Measurements from ENCODE around the gene SCLT1. TPM values are rescaled to one million over a fixed set of nuclear protein-coding genes. Genes with fewer than 3 reads are reported as not detected.

Gene SCLT1
- polyA plus RNA-seq, 1 of the 3 experiments (the other 2 are of a cell fraction) = 2.2 TPM

DNA sequence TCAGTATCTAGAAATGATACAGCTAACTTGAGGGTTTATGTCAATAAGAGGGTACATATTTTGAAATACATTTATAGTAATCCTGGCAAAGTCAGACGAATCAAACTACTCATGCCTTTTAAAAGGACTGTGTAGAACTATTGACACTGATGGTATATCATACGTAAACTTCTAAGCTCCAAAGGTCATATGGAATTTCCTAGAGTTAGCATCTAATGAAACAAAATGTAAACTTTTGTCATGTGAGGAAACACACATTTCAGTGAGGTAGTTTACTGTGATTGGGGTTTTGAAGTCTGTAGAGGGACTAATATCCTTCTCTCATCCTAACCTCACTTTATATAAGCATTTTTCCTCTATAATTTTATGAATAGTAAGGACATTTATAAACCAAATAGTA lies 138.4 kb downstream of the SCLT1 start (continued):
- TF ChIP-seq, protein P1, sequence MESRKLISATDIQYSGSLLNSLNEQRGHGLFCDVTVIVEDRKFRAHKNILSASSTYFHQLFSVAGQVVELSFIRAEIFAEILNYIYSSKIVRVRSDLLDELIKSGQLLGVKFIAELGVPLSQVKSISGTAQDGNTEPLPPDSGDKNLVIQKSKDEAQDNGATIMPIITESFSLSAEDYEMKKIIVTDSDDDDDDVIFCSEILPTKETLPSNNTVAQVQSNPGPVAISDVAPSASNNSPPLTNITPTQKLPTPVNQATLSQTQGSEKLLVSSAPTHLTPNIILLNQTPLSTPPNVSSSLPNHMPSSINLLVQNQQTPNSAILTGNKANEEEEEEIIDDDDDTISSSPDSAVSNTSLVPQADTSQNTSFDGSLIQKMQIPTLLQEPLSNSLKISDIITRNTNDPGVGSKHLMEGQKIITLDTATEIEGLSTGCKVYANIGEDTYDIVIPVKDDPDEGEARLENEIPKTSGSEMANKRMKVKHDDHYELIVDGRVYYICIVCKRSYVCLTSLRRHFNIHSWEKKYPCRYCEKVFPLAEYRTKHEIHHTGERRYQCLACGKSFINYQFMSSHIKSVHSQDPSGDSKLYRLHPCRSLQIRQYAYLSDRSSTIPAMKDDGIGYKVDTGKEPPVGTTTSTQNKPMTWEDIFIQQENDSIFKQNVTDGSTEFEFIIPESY (IDR thresholded peaks at IDR 0.05; ENCODE audit: borderline replicate concordance, low read depth) = no peak
- TF ChIP-seq POLR2AphosphoS5 (IDR thresholded peaks at IDR 0.05; ENCODE audit: low read depth, low read length) (no peak), RAD21 (IDR thresholded peaks at IDR 0.05; ENCODE audit: low read length) (no peak), RFX5 (IDR thresholded peaks at IDR 0.05; ENCODE audit: low read length) (no peak)
- TF ChIP-seq, protein P2, sequence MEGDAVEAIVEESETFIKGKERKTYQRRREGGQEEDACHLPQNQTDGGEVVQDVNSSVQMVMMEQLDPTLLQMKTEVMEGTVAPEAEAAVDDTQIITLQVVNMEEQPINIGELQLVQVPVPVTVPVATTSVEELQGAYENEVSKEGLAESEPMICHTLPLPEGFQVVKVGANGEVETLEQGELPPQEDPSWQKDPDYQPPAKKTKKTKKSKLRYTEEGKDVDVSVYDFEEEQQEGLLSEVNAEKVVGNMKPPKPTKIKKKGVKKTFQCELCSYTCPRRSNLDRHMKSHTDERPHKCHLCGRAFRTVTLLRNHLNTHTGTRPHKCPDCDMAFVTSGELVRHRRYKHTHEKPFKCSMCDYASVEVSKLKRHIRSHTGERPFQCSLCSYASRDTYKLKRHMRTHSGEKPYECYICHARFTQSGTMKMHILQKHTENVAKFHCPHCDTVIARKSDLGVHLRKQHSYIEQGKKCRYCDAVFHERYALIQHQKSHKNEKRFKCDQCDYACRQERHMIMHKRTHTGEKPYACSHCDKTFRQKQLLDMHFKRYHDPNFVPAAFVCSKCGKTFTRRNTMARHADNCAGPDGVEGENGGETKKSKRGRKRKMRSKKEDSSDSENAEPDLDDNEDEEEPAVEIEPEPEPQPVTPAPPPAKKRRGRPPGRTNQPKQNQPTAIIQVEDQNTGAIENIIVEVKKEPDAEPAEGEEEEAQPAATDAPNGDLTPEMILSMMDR (IDR thresholded peaks at IDR 0.05) = no peak

DNA sequence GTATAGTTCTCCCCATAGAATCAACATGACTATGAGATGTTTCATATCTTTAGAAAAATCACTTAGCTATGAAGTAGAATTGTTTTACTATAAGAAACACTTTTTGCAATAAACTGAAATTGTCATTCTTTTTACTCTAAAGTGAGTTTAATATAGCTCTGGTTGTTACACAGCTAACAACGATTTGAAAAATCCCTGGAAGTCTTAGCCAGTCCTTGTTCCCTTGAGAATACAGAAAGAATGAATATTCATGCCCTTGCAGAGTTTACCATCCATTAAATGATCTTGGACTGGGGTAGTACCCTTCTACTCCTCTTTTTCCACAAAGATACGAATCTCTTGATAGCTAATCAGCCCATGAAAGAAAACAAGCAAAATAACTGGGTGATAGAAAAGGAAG lies 142.0 kb downstream of the SCLT1 start:
- no peak for DNase-seq
- H3K9me2 ChIP-seq = no peaks in the 10 kb centered on the region
- H3K4me1 ChIP-seq (ENCODE audit: control insufficient read depth in 1 of 2, insufficient read depth in 2 of 2, low read depth in 1 of 2, low read length in 1 of 2) = no peaks in the 10 kb centered on the region; a peak in 1 of 4 replicates
- CTCF ChIA-PET = interaction anchor here (0.6 kb wide), 1 partner anchor 1250 kb away, joined by 4 read pairs; no protein-coding TSS in a partner anchor
- no peak overlapping the region for H3K4me2 ChIP-seq
- H3K27ac ChIP-seq (ENCODE audit: low read depth in 2 of 2, low read length in 1 of 2) = no peak overlapping the region
- H3K4me3 ChIP-seq (ENCODE audit: low read depth in 2 of 2, low read length in 1 of 2) = no peak overlapping the region
- peaks cover 6% of the 10 kb centered on the region for H3F3A ChIP-seq (replicated peaks; ENCODE audit: insufficient read depth)
- POLR2A ChIA-PET = no interaction called here
- no peaks in the 10 kb centered on the region; the same call in 1 of the 2 replicates for H3K9me3 ChIP-seq
- no peak overlapping the region for H3K9ac ChIP-seq
- H3K27me3 ChIP-seq (ENCODE audit: insufficient read depth) = no peaks in the 10 kb centered on the region
- no peaks in the 10 kb centered on the region for H4K20me1 ChIP-seq (ENCODE audit: insufficient read depth)
- WGBS (ENCODE audit: low lambda C conversion rate) = 97% methylated on average over 2 of the region's 2 CpGs
- no peak overlapping the region for H2AFZ ChIP-seq (ENCODE audit: low read depth)
- H3K36me3 ChIP-seq (replicated peaks in 1 of 2; ENCODE audit: control insufficient read depth in 1 of 2, insufficient read depth in 2 of 2, low read length in 1 of 2) = peaks cover 3 to 28% of the 10 kb centered on the region in 2 experiments
- H3K79me2 ChIP-seq (ENCODE audit: insufficient read depth) = no peaks in the 10 kb centered on the region
- TF ChIP-seq ELF1 (IDR thresholded peaks at IDR 0.05) (no peak), SMC3 (IDR thresholded peaks at IDR 0.05; ENCODE audit: low read depth, low read length) (no peak), POLR2AphosphoS5 (IDR thresholded peaks at IDR 0.05; ENCODE audit: low read depth, low read length) (no peak), RXRA (IDR thresholded peaks at IDR 0.05; ENCODE audit: borderline replicate concordance, low read depth) (no peak), FOXJ3 (CRISPR knock-in tag; IDR thresholded peaks at IDR 0.05) (no peak), EZH2phosphoT487 (IDR thresholded peaks at IDR 0.05; ENCODE audit: borderline replicate concordance, low read depth) (no peak), FOSL2 (IDR thresholded peaks at IDR 0.05; ENCODE audit: borderline replicate concordance, low read depth) (no peak), MXI1 (IDR thresholded peaks at IDR 0.05; ENCODE audit: low read depth, low read length) (no peak), EP300 (IDR thresholded peaks at IDR 0.05; ENCODE audit: borderline replicate concordance in 1 of 2, low read depth in 1 of 2, low read length in 1 of 2) (no peak), MEF2A (IDR thresholded peaks at IDR 0.05; ENCODE audit: borderline replicate concordance, low read depth) (no peak), NFIC (IDR thresholded peaks at IDR 0.05; ENCODE audit: borderline replicate concordance) (no peak), GABPA (IDR thresholded peaks at IDR 0.05; ENCODE audit: low read depth) (no peak), YY1 (IDR thresholded peaks at IDR 0.05; ENCODE audit: low read depth) (no peak), FOXM1 (IDR thresholded peaks at IDR 0.05; ENCODE audit: low read depth) (no peak)
- TF ChIP-seq, protein P3, sequence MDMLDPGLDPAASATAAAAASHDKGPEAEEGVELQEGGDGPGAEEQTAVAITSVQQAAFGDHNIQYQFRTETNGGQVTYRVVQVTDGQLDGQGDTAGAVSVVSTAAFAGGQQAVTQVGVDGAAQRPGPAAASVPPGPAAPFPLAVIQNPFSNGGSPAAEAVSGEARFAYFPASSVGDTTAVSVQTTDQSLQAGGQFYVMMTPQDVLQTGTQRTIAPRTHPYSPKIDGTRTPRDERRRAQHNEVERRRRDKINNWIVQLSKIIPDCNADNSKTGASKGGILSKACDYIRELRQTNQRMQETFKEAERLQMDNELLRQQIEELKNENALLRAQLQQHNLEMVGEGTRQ (IDR thresholded peaks at IDR 0.05; ENCODE audit: borderline replicate concordance, low read depth, low read length) = no peak
- TF ChIP-seq, protein P4, sequence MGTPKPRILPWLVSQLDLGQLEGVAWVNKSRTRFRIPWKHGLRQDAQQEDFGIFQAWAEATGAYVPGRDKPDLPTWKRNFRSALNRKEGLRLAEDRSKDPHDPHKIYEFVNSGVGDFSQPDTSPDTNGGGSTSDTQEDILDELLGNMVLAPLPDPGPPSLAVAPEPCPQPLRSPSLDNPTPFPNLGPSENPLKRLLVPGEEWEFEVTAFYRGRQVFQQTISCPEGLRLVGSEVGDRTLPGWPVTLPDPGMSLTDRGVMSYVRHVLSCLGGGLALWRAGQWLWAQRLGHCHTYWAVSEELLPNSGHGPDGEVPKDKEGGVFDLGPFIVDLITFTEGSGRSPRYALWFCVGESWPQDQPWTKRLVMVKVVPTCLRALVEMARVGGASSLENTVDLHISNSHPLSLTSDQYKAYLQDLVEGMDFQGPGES (IDR thresholded peaks at IDR 0.05; ENCODE audit: low read depth, low read length) = no peak
- TF ChIP-seq, protein P5, sequence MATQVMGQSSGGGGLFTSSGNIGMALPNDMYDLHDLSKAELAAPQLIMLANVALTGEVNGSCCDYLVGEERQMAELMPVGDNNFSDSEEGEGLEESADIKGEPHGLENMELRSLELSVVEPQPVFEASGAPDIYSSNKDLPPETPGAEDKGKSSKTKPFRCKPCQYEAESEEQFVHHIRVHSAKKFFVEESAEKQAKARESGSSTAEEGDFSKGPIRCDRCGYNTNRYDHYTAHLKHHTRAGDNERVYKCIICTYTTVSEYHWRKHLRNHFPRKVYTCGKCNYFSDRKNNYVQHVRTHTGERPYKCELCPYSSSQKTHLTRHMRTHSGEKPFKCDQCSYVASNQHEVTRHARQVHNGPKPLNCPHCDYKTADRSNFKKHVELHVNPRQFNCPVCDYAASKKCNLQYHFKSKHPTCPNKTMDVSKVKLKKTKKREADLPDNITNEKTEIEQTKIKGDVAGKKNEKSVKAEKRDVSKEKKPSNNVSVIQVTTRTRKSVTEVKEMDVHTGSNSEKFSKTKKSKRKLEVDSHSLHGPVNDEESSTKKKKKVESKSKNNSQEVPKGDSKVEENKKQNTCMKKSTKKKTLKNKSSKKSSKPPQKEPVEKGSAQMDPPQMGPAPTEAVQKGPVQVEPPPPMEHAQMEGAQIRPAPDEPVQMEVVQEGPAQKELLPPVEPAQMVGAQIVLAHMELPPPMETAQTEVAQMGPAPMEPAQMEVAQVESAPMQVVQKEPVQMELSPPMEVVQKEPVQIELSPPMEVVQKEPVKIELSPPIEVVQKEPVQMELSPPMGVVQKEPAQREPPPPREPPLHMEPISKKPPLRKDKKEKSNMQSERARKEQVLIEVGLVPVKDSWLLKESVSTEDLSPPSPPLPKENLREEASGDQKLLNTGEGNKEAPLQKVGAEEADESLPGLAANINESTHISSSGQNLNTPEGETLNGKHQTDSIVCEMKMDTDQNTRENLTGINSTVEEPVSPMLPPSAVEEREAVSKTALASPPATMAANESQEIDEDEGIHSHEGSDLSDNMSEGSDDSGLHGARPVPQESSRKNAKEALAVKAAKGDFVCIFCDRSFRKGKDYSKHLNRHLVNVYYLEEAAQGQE (IDR thresholded peaks at IDR 0.05; ENCODE audit: low read depth, low read length) = no peak
